IMR-90 (cell line): Measurements from ENCODE around the gene PEX14. TPM values are rescaled to one million over a fixed set of nuclear protein-coding genes. Genes with fewer than 3 reads are reported as not detected.

ENCODE experiments used
- ATAC-seq: fragments of 200-7000 bp; cut with Tn5 transposase; 2 replicates; pipeline ENCODE4 v1.9.1; 2020; ENCODE audit warnings: low read depth, mild to moderate bottlenecking, moderate library complexity
- BruUV-seq: library from RNA; stranded (reverse); fragments of 400-500 nt; replicated peaks from 2 replicates; lab custom pipeline; 2021; lab: Mats Ljungman, UMichigan
- CTCF ChIA-PET: fragments of 300-600 bp; formaldehyde crosslinking; extraction: SDS; loops from one replicate; lab custom pipeline; 2021; ENCODE audit warnings: antibody characterized with exemption; lab: Yijun Ruan, JAX
- POLR2A ChIA-PET: fragments of 300-600 bp; sonication (Branson Sonifier 250); formaldehyde crosslinking; loops from one replicate; lab custom pipeline; 2022; ENCODE audit warnings: antibody characterized with exemption; ENCODE audit not compliant: unreplicated experiment; lab: Charles Lee
- DNase-seq: peaks from one replicate; pipeline ENCODE4 v3.0.0; 2013
- H2AFZ ChIP-seq: replicated peaks from 2 replicates; pipeline ENCODE3; 2013; ENCODE audit warnings: low read length, mild to moderate bottlenecking; ENCODE audit not compliant: poor library complexity
- H2AK5ac ChIP-seq: 2 replicates; pipeline ENCODE4 v1.6.1; 2013; ENCODE audit warnings: low read depth, low read length, inconsistent platforms
- H2AK9ac ChIP-seq: replicated peaks from 2 replicates; pipeline ENCODE3; 2013; ENCODE audit warnings: mild to moderate bottlenecking, low read depth, low read length, moderate library complexity; ENCODE audit not compliant: poor library complexity
- H2BK120ac ChIP-seq: 2 replicates; pipeline ENCODE4 v1.6.1; 2013; ENCODE audit warnings: low read depth, low read length, inconsistent platforms
- H2BK15ac ChIP-seq: 3 replicates; pipeline ENCODE4 v1.6.1; 2013; ENCODE audit warnings: low read depth, low read length, inconsistent platforms
- H2BK20ac ChIP-seq: 2 replicates; pipeline ENCODE4 v1.6.1; 2013; ENCODE audit warnings: low read depth, mild to moderate bottlenecking, inconsistent platforms, low read length, moderate library complexity
- H2BK5ac ChIP-seq: 2 replicates; pipeline ENCODE4 v1.6.1; 2013; ENCODE audit warnings: mild to moderate bottlenecking, low read depth, low read length, inconsistent platforms; ENCODE audit not compliant: poor library complexity, severe bottlenecking
- H3K14ac ChIP-seq: replicated peaks from 2 replicates; pipeline ENCODE4 v1.6.1; 2013; ENCODE audit warnings: low read depth, low read length, inconsistent platforms
- H3K18ac ChIP-seq: 2 replicates; pipeline ENCODE4 v1.6.1; 2013; ENCODE audit warnings: low read depth, low read length, control low read depth
- H3K23ac ChIP-seq: 2 replicates; pipeline ENCODE4 v1.6.1; 2013; ENCODE audit warnings: low read depth, low read length, inconsistent platforms
- H3K27ac ChIP-seq: 2 replicates; pipeline ENCODE4 v1.5.1; 2013; ENCODE audit warnings: mild to moderate bottlenecking, control low read depth, low read length; ENCODE audit not compliant: insufficient read depth
- H3K27me3 ChIP-seq: 2 replicates; pipeline ENCODE4 v1.6.1; 2013; ENCODE audit warnings: low read length; ENCODE audit not compliant: control insufficient read depth, insufficient read depth
- H3K36me3 ChIP-seq: 2 replicates; pipeline ENCODE4 v1.6.1; 2013; ENCODE audit warnings: low read length, mixed read lengths; ENCODE audit not compliant: control insufficient read depth, insufficient read depth
- H3K4ac ChIP-seq: 2 replicates; pipeline ENCODE4 v1.6.1; 2013; ENCODE audit warnings: low read depth, low read length, inconsistent platforms
- H3K4me1 ChIP-seq: 2 replicates; pipeline ENCODE4 v1.6.1; 2013; ENCODE audit warnings: low read length, mixed read lengths; ENCODE audit not compliant: control insufficient read depth, insufficient read depth
- H3K4me2 ChIP-seq: 2 replicates; pipeline ENCODE4 v1.6.1; 2013; ENCODE audit warnings: low read depth, mild to moderate bottlenecking, control low read depth, low read length, moderate library complexity
- H3K4me3 ChIP-seq: 2 replicates; pipeline ENCODE4 v1.5.1; 2013; ENCODE audit warnings: low read depth, mild to moderate bottlenecking, control low read depth, low read length, moderate library complexity; ENCODE audit not compliant: insufficient read depth
- H3K56ac ChIP-seq: 2 replicates; pipeline ENCODE4 v1.6.1; 2013; ENCODE audit warnings: low read length, inconsistent platforms; ENCODE audit not compliant: insufficient read depth; ENCODE audit errors: extremely low read depth
- H3K79me1 ChIP-seq, 2 experiments: 2 replicates each; pipeline ENCODE4 v1.6.1; 2013; ENCODE audit warnings: low read length in 2 of 2, inconsistent platforms in 1 of 2, low read depth in 1 of 2
- H3K9ac ChIP-seq: 2 replicates; pipeline ENCODE4 v1.6.1; 2013; ENCODE audit warnings: low read depth, low read length, control low read depth
- H3K9me1 ChIP-seq: 2 replicates; pipeline ENCODE4 v1.6.1; 2013; ENCODE audit warnings: low read length, inconsistent platforms; ENCODE audit not compliant: insufficient read depth
- H3K9me3 ChIP-seq: 2 replicates; pipeline ENCODE4 v1.6.1; 2013; ENCODE audit warnings: low read length; ENCODE audit not compliant: control insufficient read depth, insufficient read depth
- H4K20me1 ChIP-seq: 2 replicates; pipeline ENCODE4 v1.6.1; 2013; ENCODE audit warnings: low read length, inconsistent platforms; ENCODE audit not compliant: insufficient read depth
- H4K5ac ChIP-seq: 2 replicates; pipeline ENCODE4 v1.6.1; 2013; ENCODE audit warnings: mild to moderate bottlenecking, low read depth, low read length, control low read depth
- H4K8ac ChIP-seq, 2 experiments: 2 replicates each; pipeline ENCODE4 v1.6.1; 2013; ENCODE audit warnings: low read depth in 2 of 2, low read length in 2 of 2, control low read depth in 1 of 2, inconsistent platforms in 1 of 2
- H4K91ac ChIP-seq: 2 replicates; pipeline ENCODE4 v1.6.1; 2013; ENCODE audit warnings: low read depth, low read length, inconsistent platforms; ENCODE audit not compliant: insufficient read depth
- BHLHE40 ChIP-seq: fragments of 150-350 bp; IDR thresholded peaks from 2 replicates; pipeline ENCODE4 v1.6.1; 2016; ENCODE audit warnings: mild to moderate bottlenecking, low read depth, low read length
- CEBPB ChIP-seq: IDR thresholded peaks from 2 replicates; pipeline ENCODE4 v1.6.1; 2012; ENCODE audit warnings: low read depth, low read length, improper control_type of control experiment
- CHD1 ChIP-seq: IDR thresholded peaks from 2 replicates; pipeline ENCODE4 v1.6.1; 2012; ENCODE audit warnings: low read depth, low read length, improper control_type of control experiment
- CTCF ChIP-seq: conservative IDR thresholded peaks from 2 replicates; pipeline ENCODE4 v1.5.1; 2012; ENCODE audit warnings: mild to moderate bottlenecking, low read depth, low read length, improper control_type of control experiment
- FOS ChIP-seq: fragments of 150-350 bp; IDR thresholded peaks from 2 replicates; pipeline ENCODE4 v1.6.1; 2016; ENCODE audit warnings: low read depth, low read length
- MAFK ChIP-seq: IDR thresholded peaks from 2 replicates; pipeline ENCODE4 v1.6.1; 2012; ENCODE audit warnings: low read depth, low read length, improper control_type of control experiment
- MAZ ChIP-seq: IDR thresholded peaks from 2 replicates; pipeline ENCODE4 v1.6.1; 2012; ENCODE audit warnings: low read depth, mild to moderate bottlenecking, low read length, improper control_type of control experiment, moderate library complexity, borderline replicate concordance
- MXI1 ChIP-seq: IDR thresholded peaks from 2 replicates; pipeline ENCODE4 v1.6.1; 2012; ENCODE audit warnings: low read depth, mild to moderate bottlenecking, low read length, moderate library complexity, borderline replicate concordance
- RCOR1 ChIP-seq: IDR thresholded peaks from 2 replicates; pipeline ENCODE4 v1.6.1; 2012; ENCODE audit warnings: mild to moderate bottlenecking, low read length, improper control_type of control experiment; ENCODE audit not compliant: insufficient replicate concordance
- SMC3 ChIP-seq: fragments of 150-350 bp; IDR thresholded peaks from 2 replicates; pipeline ENCODE4 v1.6.1; 2016; ENCODE audit warnings: low read depth, mild to moderate bottlenecking, antibody characterized with exemption, low read length, moderate library complexity
- WGBS, 2 experiments: methylation state at CpG; one replicate each; pipeline versions ENCODE4 v1.1.5 to v1.1.7; 2013; ENCODE audit warnings: missing lambda C conversion rate in 2 of 2; ENCODE audit not compliant: insufficient read length in 1 of 2; ENCODE audit errors: extremely low coverage in 2 of 2; 5-methylcytosine and 5-hydroxymethylcytosine counted together
- dilution Hi-C: fragments of 300-500 bp; cut with HindIII; formaldehyde crosslinking; loops from one replicate; pipeline ENCODE4 v1.14.3; 2018; ENCODE audit warnings: low sequenced_read_pairs; ENCODE audit not compliant: unreplicated experiment
- in situ Hi-C: fragments of 300-500 bp; cut with MboI; formaldehyde crosslinking; loops from 3 replicates; pipeline ENCODE4 v1.14.3; 2019; ENCODE audit warnings: low sequenced_read_pairs, inconsistent platforms, mixed read lengths
- intact Hi-C: fragments of 100-400 bp; cut with micrococcal nuclease; formaldehyde crosslinking; loops from 2 replicates; pipeline ENCODE4 v1.10.0; 2022
- polyA plus RNA-seq, 3 experiments: library from polyadenylated mRNA; depleted of rRNA; stranded (reverse); fragments of >200 nt; gene quantifications; 2 replicates each; pipeline ENCODE4 v1.2.3, GENCODE V29; 2012; ENCODE audit warnings: low replicate concordance in 1 of 3
- total RNA-seq: library from RNA; depleted of rRNA; stranded (reverse); fragments of >200 nt; gene quantifications from 2 replicates; pipeline ENCODE4 v1.2.3, GENCODE V29; 2012

The PEX14 gene
- total and polyA plus RNA-seq, 2 of the 4 experiments (the other 2 are of a cell fraction): 9.5 to 22.5 TPM

GRCh38 chr1:10539411-10540043 is 64.8 kb downstream of the PEX14 start:
- Histone ChIP-seq H3K27me3 (no peaks in the 10 kb centered on the region), H2BK20ac (no peak overlapping the region), H3K4me3 (no peak overlapping the region), H3K56ac (no peak overlapping the region), H3K36me3 (peaks cover 12% of the 10 kb centered on the region), H2BK5ac (no peak overlapping the region), H2BK120ac (no peak overlapping the region), H2AFZ (no peak overlapping the region), H3K4me2 (peak overlapping the region; percentile 24), H3K9me1 (no peaks in the 10 kb centered on the region; the same call in 1 of the 2 replicates), H4K5ac (no peak overlapping the region), H3K9ac (no peak overlapping the region), H3K79me1 (peaks cover 12 to 19% of the 10 kb centered on the region in 2 experiments), H3K27ac (no peak overlapping the region), H3K9me3 (no peaks in the 10 kb centered on the region), H2AK5ac (no peak overlapping the region), H2BK15ac (no peak overlapping the region), H3K4ac (peak overlapping the region; percentile 22; the same call in 1 of the 2 replicates), H4K8ac (no peak overlapping the region), H3K18ac (no peak overlapping the region), H2AK9ac (no peak overlapping the region), H3K14ac (0 out of 2 replicates have a peak overlapping the region, but pooled peaks have one; percentile 3), H4K91ac (no peak overlapping the region), H4K20me1 (no peaks in the 10 kb centered on the region), H3K4me1 (peaks cover 8% of the 10 kb centered on the region), H3K23ac (0 out of 2 replicates have a peak overlapping the region, but pooled peaks have one; percentile 29)
- ATAC-seq (peak; percentile 52), DNase-seq (peak; percentile 38)
- ChIA-PET CTCF (interaction anchor here (1.2 kb wide), 1 partner anchor 10 kb away, joined by 3 read pairs; no protein-coding TSS in a partner anchor), POLR2A (no interaction called here)
- TF ChIP-seq RCOR1 (no peak), MXI1 (no peak), CHD1 (no peak), CTCF (no peak), MAFK (no peak), SMC3 (no peak), BHLHE40 (no peak), FOS (no peak), MAZ (no peak), CEBPB (no peak)
- WGBS, 2 experiments: no CpG with 5 or more reads among the region's 4 CpGs
- dilution Hi-C loops (no loop called here), in situ Hi-C loops (no loop called here), intact Hi-C loops (loop anchor here (10.0 kb wide), 1 partner anchor 255 kb away; the partner anchor contains the start of gene CASZ1)
- no TSS peak for BruUV-seq
